T1000 (cell line): ENCODE measurements around the gene NTRK2.
"Not testable (repeated sequence)": the region's sequence is repeated elsewhere in the genome, so short reads cannot be mapped to it uniquely, and the experiment has no call there.

Source experiments
- DNase-seq: peaks from one replicate; lab custom pipeline; 2025; ENCODE audit warnings: mixed read lengths; lab: John Stamatoyannopoulos, UW

NTRK2 gene

GRCh38 chr9:84891924-84892323 is 222.4 kb downstream of the NTRK2 start:
- DNase-seq: no peak

DNA sequence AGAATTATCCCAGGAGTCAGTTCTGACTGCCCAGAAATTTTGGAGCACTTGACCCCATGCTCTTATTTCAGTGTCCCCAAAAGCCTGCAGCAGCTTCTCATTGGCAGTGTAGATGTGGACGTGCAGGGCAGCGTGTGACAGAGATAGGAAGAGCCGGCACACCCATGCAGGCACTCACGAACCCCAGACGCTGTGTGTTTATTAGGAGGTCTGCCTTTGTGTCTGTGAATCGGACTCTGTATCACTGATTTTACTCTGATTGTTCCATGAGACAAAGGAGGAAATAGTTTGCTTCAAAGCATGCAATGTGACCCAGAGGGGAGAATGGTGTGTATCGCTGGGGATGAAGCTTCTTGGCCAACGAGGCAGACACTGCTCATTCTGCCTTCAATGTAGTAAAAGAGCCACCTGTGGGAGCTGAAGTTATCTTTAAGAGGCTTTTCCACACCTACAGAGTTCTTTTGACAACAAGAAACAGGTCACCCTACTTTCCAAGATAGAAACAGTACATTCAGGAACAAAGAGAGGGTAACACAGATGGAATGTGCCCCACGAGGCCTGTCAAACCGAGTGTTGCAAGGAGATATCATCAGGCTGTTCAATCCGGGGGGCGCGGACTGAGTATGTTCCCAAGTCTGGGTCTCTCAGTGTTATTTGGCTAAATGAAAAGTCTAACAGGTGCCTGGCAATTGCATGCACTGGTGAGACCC is 224.0 kb downstream of the NTRK2 start:
- no peak for DNase-seq

DNA sequence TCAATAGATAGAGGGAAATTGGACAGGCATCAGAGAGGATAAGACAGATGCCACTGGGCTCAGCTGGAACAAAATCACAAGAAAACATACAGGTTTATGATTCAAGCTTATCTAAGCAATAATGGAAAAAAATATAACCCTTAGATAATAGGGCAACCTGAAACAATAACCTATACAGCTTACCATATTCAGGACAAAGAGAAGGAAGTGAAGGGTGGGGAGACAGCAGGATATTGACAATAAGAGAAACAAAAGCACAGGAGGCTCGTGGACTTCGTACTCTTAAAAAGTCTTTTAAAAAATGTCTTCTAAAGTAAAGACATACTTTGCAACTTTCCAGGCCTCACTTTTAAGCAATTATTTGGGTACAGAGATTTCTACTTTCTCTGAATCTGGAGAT is 225.3 kb downstream of the NTRK2 start:
- no peak for DNase-seq

DNA sequence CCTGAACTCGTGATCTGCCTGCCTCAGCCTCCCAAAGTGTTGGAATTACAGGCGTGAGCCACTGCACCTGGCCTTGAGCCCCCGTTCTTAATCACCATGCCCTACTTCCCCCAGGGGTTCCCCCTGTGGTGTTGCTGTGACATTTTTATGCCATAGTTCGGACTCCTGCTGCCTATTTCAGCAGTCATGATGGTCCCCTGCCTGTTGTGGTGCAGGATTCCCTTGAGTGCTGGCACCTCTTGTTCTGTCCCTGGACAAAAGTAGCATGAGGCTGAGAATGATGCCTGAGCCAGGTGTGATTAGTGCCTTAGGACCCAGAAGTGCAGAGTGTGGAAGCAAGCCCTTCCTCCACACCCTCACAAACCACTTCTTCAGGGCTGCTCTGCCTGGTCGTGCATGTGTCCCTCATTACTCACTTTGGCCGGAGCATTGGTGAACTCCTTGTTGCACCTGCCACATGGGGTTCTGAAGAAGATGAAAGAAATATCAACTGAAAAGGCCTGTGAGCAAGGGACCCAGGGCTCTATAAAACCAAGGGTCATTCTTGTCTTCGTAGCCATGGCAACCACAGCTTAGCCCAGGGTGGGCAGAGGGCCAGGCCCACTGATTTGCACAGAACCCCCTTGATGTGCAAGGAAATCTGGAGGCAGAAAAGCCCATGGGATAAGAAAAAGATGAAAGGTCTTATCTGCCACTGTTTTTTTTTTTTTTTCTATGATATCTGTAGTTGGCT is 228.0 kb downstream of the NTRK2 start:
- DNase-seq: no peak

GRCh38 chr9:84898188-84898587 is 228.7 kb downstream of the NTRK2 start:
- DNase-seq: no peak

DNA sequence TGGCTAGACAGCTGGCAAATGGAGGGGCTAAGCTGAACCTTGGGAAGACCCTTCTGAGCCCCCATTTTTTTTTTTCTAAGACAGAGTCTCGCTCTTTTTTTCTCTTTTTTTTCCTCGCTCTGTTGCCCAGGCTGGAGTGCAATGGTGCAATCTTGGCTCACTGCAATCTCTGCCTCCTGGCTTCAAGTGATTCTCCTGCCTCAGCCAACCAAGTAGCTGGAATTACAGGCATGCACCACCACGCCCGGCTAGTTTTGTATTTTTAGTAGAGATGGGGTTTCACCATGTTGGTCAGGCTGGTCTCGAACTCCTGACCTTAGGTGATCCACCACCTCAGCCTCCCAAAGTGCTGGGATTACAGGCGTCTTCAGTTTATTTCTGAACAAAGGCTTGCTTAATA is 229.1 kb downstream of the NTRK2 start:
- not testable (repeated sequence) for DNase-seq

GRCh38 chr9:84899326-84899725 is 229.8 kb downstream of the NTRK2 start:
- DNase-seq: no peak

DNA sequence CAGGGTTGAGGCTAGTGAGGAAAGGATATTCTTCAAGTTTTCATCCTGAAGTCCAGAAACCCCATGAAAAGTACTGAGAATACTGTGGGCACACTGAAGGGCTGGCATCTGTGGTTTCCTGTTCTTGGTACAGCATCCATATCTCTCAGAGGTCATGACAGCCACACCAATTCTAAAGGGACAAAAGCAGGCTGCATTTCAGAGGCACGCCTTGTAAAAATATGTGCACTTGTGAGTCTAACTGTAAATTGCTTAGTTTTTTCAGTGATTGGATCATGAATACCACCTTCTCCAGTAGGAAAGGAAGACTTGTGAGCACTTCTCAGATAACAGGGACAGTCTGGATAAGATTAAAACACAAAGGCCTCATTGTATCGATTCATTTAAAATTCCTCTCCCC is 230.9 kb downstream of the NTRK2 start:
- DNase-seq: no peak

DNA sequence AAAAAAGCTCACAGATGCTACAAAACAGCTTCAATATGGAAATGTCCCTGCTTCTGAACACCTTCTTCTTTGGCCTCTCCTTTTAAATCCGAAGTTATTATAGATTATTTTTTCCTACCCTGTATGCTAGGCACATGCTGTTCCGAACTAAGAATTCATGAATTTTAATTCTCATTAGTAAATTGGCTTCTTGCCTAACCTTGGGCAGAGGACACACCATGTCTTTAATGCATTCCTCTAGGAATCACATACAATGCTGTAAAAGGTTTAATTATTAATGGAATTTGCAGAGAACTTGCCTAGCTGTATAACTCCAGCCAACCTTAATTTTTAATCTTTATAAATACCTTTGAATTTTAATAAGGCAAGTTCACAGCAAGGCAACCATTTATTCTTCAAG is 234.4 kb downstream of the NTRK2 start:
- no peak for DNase-seq

GRCh38 chr9:84916769-84917168 is 247.2 kb downstream of the NTRK2 start:
- no peak for DNase-seq

DNA sequence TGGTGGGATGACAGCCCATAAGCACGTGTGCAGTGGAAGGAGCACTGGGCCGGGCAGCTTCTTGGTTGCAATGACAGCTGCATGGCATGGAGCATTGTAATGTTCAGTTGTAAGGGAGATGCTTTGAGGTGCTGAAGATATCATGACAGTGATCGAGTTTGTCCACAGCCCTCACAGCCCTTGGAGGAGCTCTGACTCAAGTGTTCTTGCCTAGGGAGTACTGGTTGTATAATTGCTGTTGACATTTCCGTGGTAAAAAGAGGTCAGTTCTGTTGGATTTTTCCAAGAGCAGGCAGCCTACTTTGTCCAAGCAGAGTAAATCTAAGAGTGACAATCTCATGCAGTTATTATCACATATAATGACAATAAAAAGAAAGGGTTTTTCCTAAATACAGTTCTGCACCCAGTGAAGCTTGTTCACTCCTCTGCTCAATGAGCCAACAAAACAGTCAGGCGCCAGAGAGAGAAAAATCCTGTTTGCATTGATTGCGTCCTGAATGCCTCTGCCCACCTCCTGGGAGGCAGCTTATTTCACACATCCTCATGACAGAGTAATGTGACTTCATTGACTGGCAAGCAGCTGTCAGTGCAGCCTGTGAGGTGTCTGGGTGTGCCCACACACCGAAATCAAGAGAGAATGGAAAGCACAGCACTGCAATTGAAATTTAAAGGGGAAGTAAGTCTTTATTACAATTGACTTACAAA is 248.0 kb downstream of the NTRK2 start:
- DNase-seq: no peak

DNA sequence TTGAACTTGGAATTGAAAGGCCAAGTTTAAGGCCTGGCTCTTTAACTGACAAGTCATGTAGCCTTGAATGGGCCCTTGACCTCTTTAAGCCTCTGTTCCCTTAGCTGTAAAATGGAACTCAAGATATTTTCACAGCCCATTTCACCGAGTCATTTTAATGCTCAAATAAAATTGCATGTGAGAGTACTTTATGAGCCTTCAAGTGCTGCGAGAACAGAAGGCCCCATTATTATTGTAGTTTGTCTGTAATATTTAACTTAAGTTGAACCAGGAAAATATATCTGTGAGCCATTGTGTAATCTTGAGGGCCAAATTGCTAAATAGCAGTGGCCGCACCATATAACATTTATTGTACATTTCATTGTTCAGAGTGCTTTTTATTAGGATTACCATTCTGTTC is 249.9 kb downstream of the NTRK2 start:
- no peak for DNase-seq

GRCh38 chr9:84921175-84921574 is 251.6 kb downstream of the NTRK2 start:
- no peak for DNase-seq

DNA sequence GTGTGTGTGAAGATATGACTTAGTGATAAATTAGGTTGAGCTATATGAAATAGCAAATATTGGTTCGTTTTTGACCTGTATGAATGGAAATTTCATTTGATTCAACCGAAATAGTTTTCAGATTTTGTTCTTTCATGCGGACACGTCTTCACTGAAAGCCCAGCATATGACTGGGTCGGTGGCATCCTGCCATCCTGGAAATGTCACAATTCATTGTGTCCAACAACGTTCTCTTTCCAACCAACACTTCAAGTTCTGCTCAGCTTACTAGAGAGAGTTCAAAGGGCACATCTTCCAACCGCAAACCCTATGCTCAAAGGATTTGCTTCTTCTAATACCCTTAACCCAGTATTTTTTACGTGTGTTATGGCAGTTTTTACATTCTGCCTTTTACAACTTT is 252.5 kb downstream of the NTRK2 start:
- no peak for DNase-seq

- no peak for DNase-seq
These were observed 254.7 kb downstream of the NTRK2 start for GRCh38 chr9:84924266-84924665.

DNA sequence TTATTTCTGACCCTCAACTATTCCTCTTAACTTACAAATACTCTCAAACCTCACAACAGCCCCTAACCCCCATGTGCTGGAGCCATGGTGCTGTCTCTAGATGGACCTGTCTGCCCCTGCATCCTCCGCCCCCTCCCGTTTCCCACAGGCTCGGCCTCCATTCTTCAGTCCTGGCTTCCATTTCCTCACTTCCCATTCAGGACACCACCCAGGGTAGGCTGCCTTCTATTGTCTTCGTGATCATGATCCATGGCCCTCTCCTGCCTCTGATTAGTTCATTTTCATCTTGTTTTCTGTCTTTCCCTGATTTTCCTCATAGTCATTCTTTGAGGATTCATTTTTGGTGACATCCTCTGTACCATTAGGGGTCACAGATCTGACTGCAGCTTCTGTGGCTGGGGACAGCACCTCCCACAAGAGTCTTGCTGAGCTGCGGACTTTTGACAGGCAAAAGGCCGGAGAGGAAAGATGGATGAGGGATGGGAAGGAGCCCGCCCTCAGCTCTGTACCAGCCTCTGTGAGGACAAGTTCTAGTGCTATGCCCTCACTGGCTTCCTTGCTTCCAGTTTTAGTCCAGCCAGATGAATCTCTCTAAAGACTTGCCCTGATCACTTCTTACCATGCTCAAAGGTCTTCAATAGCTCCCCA is 255.8 kb downstream of the NTRK2 start:
- DNase-seq: no peak

- DNase-seq: no peak
These were observed 257.3 kb downstream of the NTRK2 start for GRCh38 chr9:84926793-84927192.

- DNase-seq: no peak
These were observed 258.9 kb downstream of the NTRK2 start for GRCh38 chr9:84928419-84928818.

GRCh38 chr9:84929068-84929467 is 259.5 kb downstream of the NTRK2 start:
- DNase-seq: no peak

DNA sequence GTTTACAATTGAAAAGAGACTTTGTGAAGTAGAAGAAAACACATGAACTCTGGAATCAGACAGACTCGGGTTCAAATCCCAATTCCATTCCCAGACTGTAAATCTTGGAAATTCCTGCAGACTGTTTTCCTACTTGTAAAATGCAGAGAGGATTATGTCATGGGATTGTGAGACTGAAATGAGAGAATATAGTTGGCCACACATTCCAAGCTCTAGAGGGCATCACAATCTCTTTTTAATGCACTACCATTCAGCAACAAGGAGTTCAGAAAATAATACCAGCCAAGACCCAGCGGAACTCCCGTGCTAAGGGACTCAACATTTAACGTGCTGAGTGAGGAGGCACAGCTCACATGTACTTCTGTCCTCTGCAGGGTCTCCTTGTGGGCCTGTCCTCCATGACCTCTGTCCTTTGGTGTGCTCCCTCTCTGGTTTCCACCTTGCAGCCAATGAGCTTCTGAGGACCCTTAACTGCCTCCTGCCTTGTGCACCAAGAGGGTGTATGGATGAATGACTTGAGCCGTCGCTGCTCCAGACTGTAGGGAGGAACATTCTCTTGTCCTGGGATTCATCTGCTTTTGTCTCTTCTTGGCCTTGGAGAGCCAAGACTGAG is 263.5 kb downstream of the NTRK2 start:
- no peak for DNase-seq

- no peak for DNase-seq
These were observed 266.1 kb downstream of the NTRK2 start for GRCh38 chr9:84935528-84936117.

DNA sequence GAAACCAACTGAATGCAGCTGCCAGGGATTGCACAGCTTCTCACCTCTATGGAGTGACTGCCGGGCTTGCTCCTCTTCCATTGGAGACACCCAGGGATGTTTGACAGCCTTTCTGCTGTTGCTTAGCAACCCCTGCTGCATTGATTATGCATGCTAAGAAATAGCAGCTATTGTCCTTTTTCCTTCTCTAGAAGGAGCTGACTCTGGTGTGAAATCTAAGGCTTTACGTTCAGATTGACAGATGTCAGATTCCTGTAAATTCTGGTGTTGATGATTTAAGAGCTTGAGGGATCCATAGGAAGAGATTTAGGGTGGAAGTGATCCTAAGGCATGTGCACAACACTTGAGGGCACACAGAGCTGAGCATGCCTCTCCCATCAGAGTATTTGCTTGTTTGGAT is 267.7 kb downstream of the NTRK2 start:
- DNase-seq: no peak
